IPS-18a (cell line): Measurements from ENCODE around the gene VWC2L.
A peak's percentile ranks its signal among the peaks of the same experiment; 100 is the strongest.

ENCODE experiments used
- H3K27ac ChIP-seq: one replicate; pipeline ENCODE4 v1.5.1; 2013; ENCODE audit warnings: low read length
- H3K27me3 ChIP-seq: one replicate; pipeline ENCODE4 v1.6.1; 2013; ENCODE audit warnings: mild to moderate bottlenecking, low read length; ENCODE audit not compliant: control insufficient read depth, insufficient read depth
- H3K36me3 ChIP-seq: one replicate; pipeline ENCODE4 v1.6.1; 2013; ENCODE audit warnings: low read depth, low read length; ENCODE audit not compliant: control insufficient read depth
- H3K4me1 ChIP-seq: one replicate; pipeline ENCODE4 v1.6.1; 2013; ENCODE audit warnings: low read depth, low read length; ENCODE audit not compliant: control insufficient read depth
- H3K4me3 ChIP-seq: one replicate; pipeline ENCODE4 v1.5.1; 2013; ENCODE audit warnings: low read length
- H3K9ac ChIP-seq: one replicate; pipeline ENCODE4 v1.6.1; 2013; ENCODE audit warnings: mild to moderate bottlenecking, low read length, moderate library complexity
- H3K9me3 ChIP-seq: one replicate; pipeline ENCODE4 v1.6.1; 2013; ENCODE audit warnings: low read depth, low read length; ENCODE audit not compliant: control insufficient read depth

VWC2L gene

DNA sequence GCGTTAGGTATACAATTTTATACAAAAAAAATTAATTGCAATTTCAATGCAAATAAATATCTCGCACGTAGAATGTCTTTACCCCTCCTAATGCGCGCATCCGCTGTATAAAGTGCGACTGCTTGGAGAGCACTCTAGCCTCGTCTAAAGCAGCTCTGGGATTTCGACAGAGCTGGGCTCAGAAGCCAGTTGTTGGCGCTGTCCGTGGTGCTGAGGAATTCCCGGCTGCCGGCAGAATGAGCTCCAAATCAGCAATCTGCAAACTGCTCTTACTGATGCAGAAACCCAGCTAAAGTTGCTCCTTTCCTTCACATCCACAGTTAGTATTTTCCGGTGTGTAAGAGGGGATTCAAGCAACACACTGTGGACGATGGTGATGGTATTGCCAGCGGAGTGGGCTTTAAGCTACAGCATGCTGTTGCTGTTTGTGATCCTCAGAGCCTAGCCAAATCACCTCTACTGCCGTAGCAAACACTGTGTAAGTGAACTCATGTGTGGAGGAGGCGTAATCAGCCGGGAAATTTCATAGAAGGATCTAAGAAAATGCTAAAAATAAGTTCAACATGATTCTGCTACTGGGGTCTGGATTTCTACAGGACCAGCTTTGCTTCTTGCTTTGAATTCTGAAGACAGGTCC is at the start of gene VWC2L:
TSS of gene VWC2L (plus strand) at position 137 of the 637 bp plus-strand sequence. CDS start 3,140 bp downstream, outside the sequence.
- no peaks in the 10 kb centered on the region for H3K4me1 ChIP-seq
- no peak within 1 kb of the TSS for H3K9ac ChIP-seq
- H3K36me3 ChIP-seq, result no peaks in the 10 kb centered on the region
- H3K9me3 ChIP-seq, result no peaks in the 10 kb centered on the region
- H3K27me3 ChIP-seq, result peaks cover 7% of the 10 kb centered on the region
- H3K4me3 ChIP-seq, result peak within 1 kb of the TSS; percentile 36
- H3K27ac ChIP-seq, result no peak within 1 kb of the TSS

DNA sequence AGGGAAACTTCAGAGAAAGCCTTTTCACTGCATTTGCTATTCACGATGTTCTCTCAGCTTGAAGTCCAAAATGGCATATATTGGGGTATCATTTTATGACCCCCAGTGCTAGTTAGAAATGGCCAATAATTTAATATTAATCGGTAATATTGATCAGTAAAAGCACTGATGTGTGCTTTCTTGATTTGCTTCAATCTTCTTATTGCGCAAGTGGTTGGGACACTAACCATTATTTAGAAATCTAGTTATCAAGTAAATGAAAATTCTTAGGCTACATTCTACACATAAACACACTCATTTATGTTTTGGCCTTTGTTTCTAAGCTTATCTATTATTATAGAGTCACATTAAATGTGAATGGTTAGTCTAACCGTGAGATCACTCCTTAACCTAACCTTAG is 49.7 kb upstream of the VWC2L start:
- H3K9me3 ChIP-seq, result peaks cover 7% of the 10 kb centered on the region
- H3K9ac ChIP-seq, result no peak overlapping the region
- H3K27ac ChIP-seq, result no peak overlapping the region
- no peaks in the 10 kb centered on the region for H3K27me3 ChIP-seq
- peaks cover 14% of the 10 kb centered on the region for H3K4me1 ChIP-seq
- H3K4me3 ChIP-seq, result no peak overlapping the region
- H3K36me3 ChIP-seq, result no peaks in the 10 kb centered on the region

GRCh38 chr2:214365549-214365948 is 45.3 kb upstream of the VWC2L start:
- Histone ChIP-seq H3K9ac (no peak overlapping the region), H3K9me3 (no peaks in the 10 kb centered on the region), H3K27ac (no peak overlapping the region), H3K36me3 (no peaks in the 10 kb centered on the region), H3K4me1 (no peaks in the 10 kb centered on the region), H3K4me3 (no peak overlapping the region), H3K27me3 (no peaks in the 10 kb centered on the region)

DNA sequence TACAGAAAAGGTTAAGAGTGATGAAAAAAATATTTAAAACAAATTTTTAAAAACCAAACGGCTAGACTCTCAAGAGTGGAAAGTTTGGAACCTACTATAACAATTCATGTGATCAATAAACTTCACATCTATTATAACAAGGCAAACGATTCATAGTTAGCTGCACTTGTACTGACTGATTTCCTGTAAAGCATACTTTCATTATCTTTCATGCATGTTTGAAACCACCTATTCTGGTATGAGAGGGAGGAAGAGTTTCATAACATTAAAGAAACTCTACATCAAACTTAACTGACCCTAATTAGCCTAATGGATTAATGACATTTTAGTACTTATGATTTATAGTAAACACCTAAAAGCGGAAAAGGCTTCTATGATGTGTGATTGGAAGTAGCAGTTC is 43.7 kb upstream of the VWC2L start:
- Histone ChIP-seq H3K27me3 (no peaks in the 10 kb centered on the region), H3K36me3 (no peaks in the 10 kb centered on the region), H3K27ac (no peak overlapping the region), H3K4me1 (no peaks in the 10 kb centered on the region), H3K4me3 (no peak overlapping the region), H3K9me3 (no peaks in the 10 kb centered on the region), H3K9ac (no peak overlapping the region)

GRCh38 chr2:214376618-214377285 is 34.1 kb upstream of the VWC2L start:
- no peak overlapping the region for H3K27ac ChIP-seq
- no peak overlapping the region for H3K9ac ChIP-seq
- no peak overlapping the region for H3K4me3 ChIP-seq
- no peaks in the 10 kb centered on the region for H3K27me3 ChIP-seq
- H3K4me1 ChIP-seq, result no peaks in the 10 kb centered on the region
- H3K36me3 ChIP-seq, result no peaks in the 10 kb centered on the region
- H3K9me3 ChIP-seq, result no peaks in the 10 kb centered on the region

GRCh38 chr2:214377286-214377624 is 33.6 kb upstream of the VWC2L start:
- H3K9me3 ChIP-seq, result no peaks in the 10 kb centered on the region
- H3K27me3 ChIP-seq, result no peaks in the 10 kb centered on the region
- H3K27ac ChIP-seq, result no peak overlapping the region
- H3K36me3 ChIP-seq, result no peaks in the 10 kb centered on the region
- no peaks in the 10 kb centered on the region for H3K4me1 ChIP-seq
- no peak overlapping the region for H3K4me3 ChIP-seq
- H3K9ac ChIP-seq, result no peak overlapping the region

- H3K27me3 ChIP-seq, result no peaks in the 10 kb centered on the region
- no peak overlapping the region for H3K4me3 ChIP-seq
- no peak overlapping the region for H3K9ac ChIP-seq
- H3K9me3 ChIP-seq, result no peaks in the 10 kb centered on the region
- no peaks in the 10 kb centered on the region for H3K36me3 ChIP-seq
- H3K4me1 ChIP-seq, result no peaks in the 10 kb centered on the region
- no peak overlapping the region for H3K27ac ChIP-seq
Measured at GRCh38 chr2:214378455-214379103, 32.3 kb upstream of the VWC2L start.

DNA sequence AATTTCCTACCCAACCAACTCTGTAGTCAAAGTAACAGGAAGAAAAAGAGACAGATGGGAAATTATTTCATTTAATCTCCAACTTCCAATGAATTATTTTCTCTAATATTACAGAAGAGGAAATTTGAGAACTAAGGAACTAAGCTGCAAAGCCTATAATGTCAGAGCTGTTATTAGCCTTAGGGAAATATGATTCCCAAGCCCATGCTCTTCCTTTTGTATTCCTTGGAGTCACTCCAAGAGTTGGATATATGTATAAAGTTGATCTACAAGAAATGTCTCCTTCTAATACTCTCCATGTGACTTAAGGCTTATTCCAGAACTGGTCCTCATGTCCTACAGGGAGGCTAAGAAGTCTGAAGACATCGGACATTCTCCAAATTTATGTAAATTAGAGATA is 31.6 kb upstream of the VWC2L start:
- Histone ChIP-seq H3K4me1 (no peaks in the 10 kb centered on the region), H3K36me3 (no peaks in the 10 kb centered on the region), H3K4me3 (no peak overlapping the region), H3K9ac (no peak overlapping the region), H3K9me3 (no peaks in the 10 kb centered on the region), H3K27ac (no peak overlapping the region), H3K27me3 (no peaks in the 10 kb centered on the region)

DNA sequence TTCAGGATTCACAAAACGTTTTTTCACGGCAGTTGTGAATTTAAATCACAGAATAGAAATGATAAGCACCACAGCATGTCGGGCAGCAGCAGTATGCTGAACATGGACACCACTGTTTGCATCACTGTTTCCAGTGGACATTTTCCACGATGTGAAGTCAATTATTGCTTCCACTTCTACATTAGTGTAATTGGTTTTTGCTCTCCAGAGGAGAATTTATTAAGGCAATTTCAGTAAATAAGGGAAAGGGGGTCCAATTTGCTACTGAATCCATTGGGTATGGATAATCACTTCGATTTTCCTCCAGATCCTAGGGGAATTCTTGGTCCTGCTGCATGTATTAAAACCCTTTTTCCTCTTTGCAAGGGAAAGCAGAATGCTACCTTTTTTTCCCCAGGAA is 30.2 kb upstream of the VWC2L start:
- Histone ChIP-seq H3K36me3 (no peaks in the 10 kb centered on the region), H3K9me3 (no peaks in the 10 kb centered on the region), H3K4me3 (no peak overlapping the region), H3K9ac (no peak overlapping the region), H3K27me3 (no peaks in the 10 kb centered on the region), H3K27ac (no peak overlapping the region), H3K4me1 (no peaks in the 10 kb centered on the region)

- Histone ChIP-seq H3K4me1 (no peaks in the 10 kb centered on the region), H3K27me3 (no peaks in the 10 kb centered on the region), H3K4me3 (no peak overlapping the region), H3K9ac (no peak overlapping the region), H3K36me3 (no peaks in the 10 kb centered on the region), H3K27ac (no peak overlapping the region), H3K9me3 (no peaks in the 10 kb centered on the region)
Measured at GRCh38 chr2:214382229-214382628, 28.6 kb upstream of the VWC2L start.

DNA sequence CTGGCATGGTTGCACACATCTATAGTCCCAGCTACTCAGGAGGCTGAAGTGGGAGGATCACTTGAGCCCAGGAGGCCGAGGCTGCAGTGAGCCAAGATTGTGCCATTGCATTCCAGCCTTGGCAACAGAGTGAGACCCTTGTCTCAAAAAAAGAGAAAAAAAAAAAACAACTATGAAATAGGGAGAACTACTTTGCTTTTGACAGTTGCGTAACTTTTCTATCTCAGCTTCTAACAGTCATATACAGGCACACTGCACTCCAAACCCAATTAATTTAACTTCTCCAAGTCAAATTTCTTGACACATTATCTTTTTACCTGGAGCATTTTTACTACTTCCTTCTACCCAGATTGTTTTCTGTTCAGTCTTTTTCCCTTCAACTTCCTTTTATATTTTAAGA is 24.1 kb upstream of the VWC2L start:
- Histone ChIP-seq H3K4me3 (no peak overlapping the region), H3K27me3 (no peaks in the 10 kb centered on the region), H3K4me1 (no peaks in the 10 kb centered on the region), H3K9ac (no peak overlapping the region), H3K9me3 (no peaks in the 10 kb centered on the region), H3K36me3 (no peaks in the 10 kb centered on the region), H3K27ac (no peak overlapping the region)

GRCh38 chr2:214389334-214389733 is 21.5 kb upstream of the VWC2L start:
- H3K4me1 ChIP-seq, result no peaks in the 10 kb centered on the region
- H3K4me3 ChIP-seq, result no peak overlapping the region
- H3K36me3 ChIP-seq, result no peaks in the 10 kb centered on the region
- no peak overlapping the region for H3K9ac ChIP-seq
- no peaks in the 10 kb centered on the region for H3K9me3 ChIP-seq
- no peak overlapping the region for H3K27ac ChIP-seq
- H3K27me3 ChIP-seq, result no peaks in the 10 kb centered on the region
